ENCODE data around the gene MFN1.

Gene MFN1

GRCh38 chr3:179410331-179410730 lies 62.8 kb downstream of the MFN1 start:
- H3K9ac ChIP-seq (ENCODE audit: low read length): no peak overlapping the region
- peaks cover 7% of the 10 kb centered on the region; the same call in 1 of the 2 replicates for H3F3A ChIP-seq (ENCODE audit: insufficient read depth, low read length)
- no peak overlapping the region for H3K27ac ChIP-seq (ENCODE audit: low read length)
- TF ChIP-seq EZH2 (optimal IDR thresholded peaks at IDR 0.05; ENCODE audit: low read depth, low read length) (no peak), CTCF (IDR thresholded peaks at IDR 0.05; ENCODE audit: low read length) (peak; percentile 35), EZH2phosphoT487 (IDR thresholded peaks at IDR 0.05; ENCODE audit: low read length) (no peak)
- H3K36me3 ChIP-seq (replicated peaks; ENCODE audit: insufficient read depth, low read length): no peaks in the 10 kb centered on the region
- no peaks in the 10 kb centered on the region for H3K27me3 ChIP-seq (replicated peaks; ENCODE audit: insufficient read depth, low read length)
- peaks cover 9% of the 10 kb centered on the region; the same call in 1 of the 2 replicates for H3K4me1 ChIP-seq (ENCODE audit: low read length)
- H3K79me2 ChIP-seq (ENCODE audit: low read length): no peaks in the 10 kb centered on the region
- H2AFZ ChIP-seq (ENCODE audit: low read length): no peak overlapping the region
- H3K9me3 ChIP-seq (replicated peaks; ENCODE audit: insufficient read depth, low read length): no peaks in the 10 kb centered on the region
- H3K4me3 ChIP-seq (ENCODE audit: low read length): no peak overlapping the region
- H4K20me1 ChIP-seq (ENCODE audit: insufficient read depth, low read length): no peaks in the 10 kb centered on the region
- no peak overlapping the region for H3K4me2 ChIP-seq (ENCODE audit: low read depth, low read length)
- no peak for DNase-seq
- H3K9me2 ChIP-seq (replicated peaks; ENCODE audit: insufficient read depth, low read length): no peaks in the 10 kb centered on the region

GRCh38 chr3:179410999-179411398 lies 63.5 kb downstream of the MFN1 start:
- TF ChIP-seq EZH2phosphoT487 (IDR thresholded peaks at IDR 0.05; ENCODE audit: low read length) (no peak), EZH2 (optimal IDR thresholded peaks at IDR 0.05; ENCODE audit: low read depth, low read length) (no peak), CTCF (IDR thresholded peaks at IDR 0.05; ENCODE audit: low read length) (peak; percentile 17; the same call in 1 of the 2 replicates)
- Histone ChIP-seq H3K9me2 (replicated peaks; ENCODE audit: insufficient read depth, low read length) (no peaks in the 10 kb centered on the region), H3K36me3 (replicated peaks; ENCODE audit: insufficient read depth, low read length) (no peaks in the 10 kb centered on the region), H3K4me3 (ENCODE audit: low read length) (no peak overlapping the region), H3K9ac (ENCODE audit: low read length) (no peak overlapping the region), H3K9me3 (replicated peaks; ENCODE audit: insufficient read depth, low read length) (no peaks in the 10 kb centered on the region), H2AFZ (ENCODE audit: low read length) (no peak overlapping the region), H3K79me2 (ENCODE audit: low read length) (no peaks in the 10 kb centered on the region), H4K20me1 (ENCODE audit: insufficient read depth, low read length) (no peaks in the 10 kb centered on the region), H3K27ac (ENCODE audit: low read length) (no peak overlapping the region), H3K27me3 (replicated peaks; ENCODE audit: insufficient read depth, low read length) (no peaks in the 10 kb centered on the region), H3F3A (ENCODE audit: insufficient read depth, low read length) (peaks cover 7% of the 10 kb centered on the region; the same call in 1 of the 2 replicates), H3K4me2 (ENCODE audit: low read depth, low read length) (no peak overlapping the region), H3K4me1 (ENCODE audit: low read length) (peaks cover 9% of the 10 kb centered on the region; the same call in 1 of the 2 replicates)
- peak; percentile 50 for DNase-seq

GRCh38 chr3:179414804-179415203 lies 67.3 kb downstream of the MFN1 start:
- Histone ChIP-seq H3F3A (ENCODE audit: insufficient read depth, low read length) (peaks cover 7% of the 10 kb centered on the region; the same call in 1 of the 2 replicates), H3K79me2 (ENCODE audit: low read length) (no peaks in the 10 kb centered on the region), H3K4me2 (ENCODE audit: low read depth, low read length) (no peak overlapping the region), H3K27me3 (replicated peaks; ENCODE audit: insufficient read depth, low read length) (no peaks in the 10 kb centered on the region), H3K36me3 (replicated peaks; ENCODE audit: insufficient read depth, low read length) (no peaks in the 10 kb centered on the region), H3K4me3 (ENCODE audit: low read length) (no peak overlapping the region), H4K20me1 (ENCODE audit: insufficient read depth, low read length) (no peaks in the 10 kb centered on the region), H2AFZ (ENCODE audit: low read length) (no peak overlapping the region), H3K4me1 (ENCODE audit: low read length) (peaks cover 9% of the 10 kb centered on the region; the same call in 1 of the 2 replicates), H3K9me3 (replicated peaks; ENCODE audit: insufficient read depth, low read length) (no peaks in the 10 kb centered on the region), H3K9me2 (replicated peaks; ENCODE audit: insufficient read depth, low read length) (no peaks in the 10 kb centered on the region), H3K27ac (ENCODE audit: low read length) (no peak overlapping the region), H3K9ac (ENCODE audit: low read length) (no peak overlapping the region)
- TF ChIP-seq EZH2phosphoT487 (IDR thresholded peaks at IDR 0.05; ENCODE audit: low read length): no peak
- TF ChIP-seq CTCF (IDR thresholded peaks at IDR 0.05; ENCODE audit: low read length): no peak
- TF ChIP-seq EZH2 (optimal IDR thresholded peaks at IDR 0.05; ENCODE audit: low read depth, low read length): no peak
- no peak for DNase-seq
